Measurements from ENCODE around the gene C1orf232. TPM values are rescaled to one million over a fixed set of nuclear protein-coding genes. Genes with fewer than 3 reads are reported as not detected.
A peak's percentile ranks its signal among the peaks of the same experiment; 100 is the strongest.

C1orf232 gene
- not detected in 2 replicates for total RNA-seq (2022)
- Bru-seq, nascent RNA: not detected
- not detected for BruChase-seq, experiment 1, labeled RNA remaining after a 2-hour chase
- BruChase-seq, experiment 2, labeled RNA remaining after a 6-hour chase: percentile 9 among the genes with signal in this experiment
- long read RNA-seq: 0 reads

DNA sequence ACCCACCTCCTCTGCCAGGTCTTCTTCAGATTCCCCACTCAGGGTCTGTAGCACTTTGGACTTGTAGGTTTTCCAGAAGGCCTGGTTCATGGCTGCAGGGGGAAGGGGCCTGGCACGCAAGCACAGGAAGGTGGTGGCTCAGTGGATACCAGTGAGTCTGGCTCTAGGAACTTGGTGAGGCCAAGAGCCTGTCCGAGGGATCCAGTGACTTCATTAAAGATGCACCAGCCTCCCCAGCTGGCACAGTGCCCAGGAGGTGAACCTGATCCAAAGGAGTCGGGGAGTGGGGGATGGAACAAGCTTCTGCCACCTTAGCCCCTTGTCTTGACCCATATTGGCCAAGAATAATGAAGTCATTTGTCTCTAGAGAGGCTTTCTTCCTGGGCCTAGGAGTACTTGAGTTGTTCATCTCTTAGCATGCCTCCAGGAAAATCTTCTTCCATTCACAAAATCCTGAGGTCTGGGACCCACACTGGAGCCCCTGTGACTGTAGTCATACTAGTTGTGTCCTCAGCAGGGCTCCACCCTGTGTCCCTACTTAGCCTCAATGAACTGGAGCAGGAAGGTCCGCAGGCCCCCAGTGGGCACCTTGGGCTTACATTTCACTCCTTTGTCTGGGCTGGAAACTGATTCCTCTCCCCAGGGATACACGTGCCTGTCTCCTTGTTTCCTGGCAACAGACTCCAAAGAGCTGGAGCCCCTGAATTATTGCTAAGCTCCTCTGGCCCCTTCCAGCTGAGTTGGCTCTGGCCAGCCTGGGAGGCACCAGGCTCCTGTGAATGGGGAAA, at the start of gene C1orf232:
TSS of gene C1orf232 (minus strand) at position 554 of the 788 bp plus-strand sequence. CDS start at position 90, 464 bp downstream.
- no peak for DNase-seq
- Mint-ChIP-seq H3K4me3 (ENCODE audit: unreplicated experiment) (peak within 1 kb of the TSS; percentile 79), H3K4me1 (ENCODE audit: low read depth, unreplicated experiment) (peaks cover 6% of the 10 kb centered on the region), H3K9me3 (ENCODE audit: unreplicated experiment) (no peaks in the 10 kb centered on the region), H3K36me3 (ENCODE audit: insufficient read depth, unreplicated experiment) (peaks cover 9% of the 10 kb centered on the region), H3K27ac (ENCODE audit: unreplicated experiment) (peak within 1 kb of the TSS; percentile 84), H3K27me3 (ENCODE audit: insufficient read depth, unreplicated experiment) (no peaks in the 10 kb centered on the region)
- BruUV-seq (replicated peaks): no TSS peak
- TF ChIP-seq, protein P1, sequence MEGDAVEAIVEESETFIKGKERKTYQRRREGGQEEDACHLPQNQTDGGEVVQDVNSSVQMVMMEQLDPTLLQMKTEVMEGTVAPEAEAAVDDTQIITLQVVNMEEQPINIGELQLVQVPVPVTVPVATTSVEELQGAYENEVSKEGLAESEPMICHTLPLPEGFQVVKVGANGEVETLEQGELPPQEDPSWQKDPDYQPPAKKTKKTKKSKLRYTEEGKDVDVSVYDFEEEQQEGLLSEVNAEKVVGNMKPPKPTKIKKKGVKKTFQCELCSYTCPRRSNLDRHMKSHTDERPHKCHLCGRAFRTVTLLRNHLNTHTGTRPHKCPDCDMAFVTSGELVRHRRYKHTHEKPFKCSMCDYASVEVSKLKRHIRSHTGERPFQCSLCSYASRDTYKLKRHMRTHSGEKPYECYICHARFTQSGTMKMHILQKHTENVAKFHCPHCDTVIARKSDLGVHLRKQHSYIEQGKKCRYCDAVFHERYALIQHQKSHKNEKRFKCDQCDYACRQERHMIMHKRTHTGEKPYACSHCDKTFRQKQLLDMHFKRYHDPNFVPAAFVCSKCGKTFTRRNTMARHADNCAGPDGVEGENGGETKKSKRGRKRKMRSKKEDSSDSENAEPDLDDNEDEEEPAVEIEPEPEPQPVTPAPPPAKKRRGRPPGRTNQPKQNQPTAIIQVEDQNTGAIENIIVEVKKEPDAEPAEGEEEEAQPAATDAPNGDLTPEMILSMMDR (IDR thresholded peaks at IDR 0.05; ENCODE audit: insufficient read depth in 1 of 2, low read depth in 1 of 2, low read length in 1 of 2, severe bottlenecking in 1 of 2, unreplicated experiment in 1 of 2): no peak
- Histone ChIP-seq H3K9me3 (no peaks in the 10 kb centered on the region), H3K36me3 (ENCODE audit: control insufficient read depth, insufficient read depth, low read length) (no peaks in the 10 kb centered on the region), H3K4me3 (ENCODE audit: low read depth, low read length) (peak within 1 kb of the TSS; percentile 81), H3K4me1 (peaks cover 6% of the 10 kb centered on the region; the same call in 1 of the 2 replicates), H3K27me3 (replicated peaks; ENCODE audit: control insufficient read depth, insufficient read depth, low read length) (no peaks in the 10 kb centered on the region)
- intact Hi-C loops (cut with micrococcal nuclease; ENCODE audit: unreplicated experiment): loop anchor here (1.0 kb wide), 1 partner anchor 66 kb away; the partner anchor contains the start of gene CEP85
- POLR2A ChIA-PET: no interaction called here
- CTCF ChIA-PET: interaction anchor here (0.6 to 2.1 kb wide), 3 partner anchors 10 to 65 kb away, joined by 5 to 58 read pairs (median 8); partner anchors contain the start of genes CEP85 and CNKSR1

DNA sequence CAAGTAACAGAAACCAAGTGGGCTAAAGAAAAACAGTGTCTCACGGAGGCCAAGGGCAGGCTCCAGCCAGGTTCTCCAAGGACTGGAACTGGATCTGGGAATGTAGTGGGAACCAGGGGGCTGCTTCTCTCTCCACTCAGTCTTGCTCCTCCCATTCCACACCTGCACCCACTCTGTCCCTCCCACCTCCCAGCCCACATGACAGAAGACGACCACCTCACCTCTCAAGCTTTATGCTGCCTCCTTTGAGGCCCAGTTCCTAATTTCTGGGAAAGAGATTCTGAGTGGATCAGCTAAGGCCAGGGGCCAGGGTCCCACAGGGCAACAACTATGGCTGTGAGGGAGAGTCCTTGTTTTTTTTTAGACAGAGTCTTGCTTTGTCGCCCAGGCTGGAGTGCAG, 46.5 kb upstream of the C1orf232 start:
- H3K4me3 ChIP-seq (ENCODE audit: low read depth, low read length): no peak overlapping the region
- H3K36me3 ChIP-seq (ENCODE audit: control insufficient read depth, insufficient read depth, low read length): no peaks in the 10 kb centered on the region
- Mint-ChIP-seq H3K27me3 (ENCODE audit: insufficient read depth, unreplicated experiment) (peaks cover 3% of the 10 kb centered on the region), H3K36me3 (ENCODE audit: insufficient read depth, unreplicated experiment) (no peaks in the 10 kb centered on the region), H3K4me1 (ENCODE audit: low read depth, unreplicated experiment) (no peaks in the 10 kb centered on the region), H3K27ac (ENCODE audit: unreplicated experiment) (no peak overlapping the region), H3K4me3 (ENCODE audit: unreplicated experiment) (no peak overlapping the region), H3K9me3 (ENCODE audit: unreplicated experiment) (no peaks in the 10 kb centered on the region)
- H3K4me1 ChIP-seq: no peaks in the 10 kb centered on the region
- ChIA-PET POLR2A (no interaction called here), CTCF (interaction anchor here (0.6 kb wide), 1 partner anchor 203 kb away, joined by 3 read pairs; no protein-coding TSS in a partner anchor)
- H3K9me3 ChIP-seq: no peaks in the 10 kb centered on the region
- DNase-seq: no peak
- intact Hi-C loops (cut with micrococcal nuclease; ENCODE audit: unreplicated experiment): no loop called here
- TF ChIP-seq, protein P1 (IDR thresholded peaks at IDR 0.05; ENCODE audit: insufficient read depth in 1 of 2, low read depth in 1 of 2, low read length in 1 of 2, severe bottlenecking in 1 of 2, unreplicated experiment in 1 of 2): no peak
- H3K27me3 ChIP-seq (replicated peaks; ENCODE audit: control insufficient read depth, insufficient read depth, low read length): no peaks in the 10 kb centered on the region
- BruUV-seq (replicated peaks): no TSS peak

DNA sequence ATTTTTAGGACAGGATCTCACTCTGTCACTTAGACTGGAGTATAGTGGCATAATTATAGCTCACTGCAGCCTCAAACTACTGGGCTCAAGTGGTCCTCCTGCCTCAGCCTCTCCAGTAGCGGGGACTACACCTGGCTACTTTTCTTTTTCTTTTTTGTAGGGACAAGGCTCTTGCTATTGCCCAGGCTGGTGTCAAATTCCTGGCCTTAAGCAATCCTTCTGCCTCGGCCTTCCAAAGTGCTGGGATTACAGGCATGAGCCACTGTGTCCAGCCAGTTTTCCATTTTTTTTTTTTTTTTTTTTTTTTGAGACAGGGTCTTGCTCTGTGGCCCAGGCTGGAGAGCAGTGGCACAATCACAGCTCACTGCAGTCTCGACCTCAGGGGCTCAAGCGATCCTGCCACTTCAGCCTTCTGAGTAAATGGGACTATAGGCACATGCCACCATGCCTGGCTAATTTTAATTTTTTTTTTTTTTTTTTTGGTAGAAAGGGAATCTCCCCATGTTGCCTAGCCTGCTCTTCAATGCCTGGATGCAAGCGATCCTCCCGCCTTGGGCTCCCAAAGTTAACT, 44.7 kb upstream of the C1orf232 start:
- Histone ChIP-seq H3K4me3 (ENCODE audit: low read depth, low read length) (no peak overlapping the region), H3K36me3 (ENCODE audit: control insufficient read depth, insufficient read depth, low read length) (no peaks in the 10 kb centered on the region), H3K4me1 (no peaks in the 10 kb centered on the region), H3K27me3 (replicated peaks; ENCODE audit: control insufficient read depth, insufficient read depth, low read length) (no peaks in the 10 kb centered on the region), H3K9me3 (no peaks in the 10 kb centered on the region)
- Mint-ChIP-seq H3K27me3 (ENCODE audit: insufficient read depth, unreplicated experiment) (peaks cover 5% of the 10 kb centered on the region), H3K27ac (ENCODE audit: unreplicated experiment) (no peak overlapping the region), H3K4me3 (ENCODE audit: unreplicated experiment) (no peak overlapping the region), H3K4me1 (ENCODE audit: low read depth, unreplicated experiment) (no peaks in the 10 kb centered on the region), H3K9me3 (ENCODE audit: unreplicated experiment) (no peaks in the 10 kb centered on the region), H3K36me3 (ENCODE audit: insufficient read depth, unreplicated experiment) (no peaks in the 10 kb centered on the region)
- TF ChIP-seq, protein P1 (IDR thresholded peaks at IDR 0.05; ENCODE audit: insufficient read depth in 1 of 2, low read depth in 1 of 2, low read length in 1 of 2, severe bottlenecking in 1 of 2, unreplicated experiment in 1 of 2): no peak
- DNase-seq: no peak
- POLR2A ChIA-PET: no interaction called here
- CTCF ChIA-PET: interaction anchor here (0.6 kb wide), 1 partner anchor 26 kb away, joined by 8 read pairs; no protein-coding TSS in a partner anchor
- intact Hi-C loops (cut with micrococcal nuclease; ENCODE audit: unreplicated experiment): no loop called here
- BruUV-seq (replicated peaks): no TSS peak
